ENCODE data around the gene PODXL2.
A peak's percentile ranks its signal among the peaks of the same experiment; 100 is the strongest.

Gene PODXL2

GRCh38 chr3:127587876-127588275, 41.1 kb upstream of the PODXL2 start:
- H3K27ac Mint-ChIP-seq, result no peak overlapping the region
- no peak for TF ChIP-seq CTCF (IDR thresholded peaks at IDR 0.05)
- H3K9me3 Mint-ChIP-seq, result no peaks in the 10 kb centered on the region
- peaks cover 3% of the 10 kb centered on the region for H3K27me3 Mint-ChIP-seq (ENCODE audit: low read depth, poor library complexity)
- H3K36me3 Mint-ChIP-seq (ENCODE audit: low read depth), result peaks cover 11% of the 10 kb centered on the region
- peaks cover 48% of the 10 kb centered on the region for H3K4me1 Mint-ChIP-seq
- H3K4me3 Mint-ChIP-seq, result no peak overlapping the region
- DNase-seq, result no peak

DNA sequence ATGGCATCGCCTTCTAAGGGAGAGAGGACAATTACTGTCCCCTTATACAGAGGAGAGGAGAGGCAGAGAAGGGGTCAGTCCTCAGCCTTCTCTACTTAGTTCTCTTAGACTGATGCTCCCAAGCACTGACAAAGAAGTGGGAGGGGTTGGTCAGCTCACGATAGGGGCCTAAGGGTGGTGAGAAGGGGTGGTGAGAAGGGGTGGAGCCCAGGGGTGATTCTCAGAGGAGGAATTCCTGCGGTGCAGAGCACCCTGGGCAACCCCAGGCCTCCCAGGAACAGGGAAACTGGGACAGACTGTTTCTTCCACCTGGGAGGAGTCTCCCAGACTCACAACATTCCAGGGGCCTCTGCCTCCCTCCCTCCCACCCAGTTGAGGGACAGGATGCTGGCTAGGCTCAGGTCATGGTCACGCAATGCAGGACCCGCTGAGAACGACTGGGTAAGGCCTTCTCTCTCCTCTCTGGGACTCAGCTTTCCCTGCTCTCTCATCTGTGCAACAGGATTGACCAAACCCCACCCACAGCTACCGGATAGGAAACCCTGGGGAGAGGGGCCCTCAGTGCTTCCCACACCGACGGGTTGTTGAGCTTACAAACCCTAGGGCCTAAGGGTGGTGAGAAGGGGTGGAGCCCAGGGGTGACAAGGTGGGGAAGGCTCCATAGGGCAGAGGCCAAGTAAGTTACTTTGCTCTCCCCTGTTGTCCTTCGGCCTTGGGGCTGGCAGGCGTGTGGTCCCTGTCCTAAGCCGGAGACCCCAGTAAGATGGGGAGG, 40.0 kb upstream of the PODXL2 start:
- H3K4me1 Mint-ChIP-seq, result peaks cover 48% of the 10 kb centered on the region
- TF ChIP-seq CTCF (IDR thresholded peaks at IDR 0.05), result no peak
- DNase-seq, result peak; percentile 29
- H3K27me3 Mint-ChIP-seq (ENCODE audit: low read depth, poor library complexity), result peaks cover 3% of the 10 kb centered on the region
- peaks cover 11% of the 10 kb centered on the region for H3K36me3 Mint-ChIP-seq (ENCODE audit: low read depth)
- H3K9me3 Mint-ChIP-seq, result no peaks in the 10 kb centered on the region
- H3K27ac Mint-ChIP-seq, result peak overlapping the region; percentile 64
- peak overlapping the region; percentile 91 for H3K4me3 Mint-ChIP-seq

- Mint-ChIP-seq H3K36me3 (ENCODE audit: low read depth) (peaks cover 7% of the 10 kb centered on the region), H3K4me3 (peak overlapping the region; percentile 91), H3K27ac (no peak overlapping the region), H3K4me1 (peaks cover 46% of the 10 kb centered on the region), H3K27me3 (ENCODE audit: low read depth, poor library complexity) (peaks cover 3% of the 10 kb centered on the region), H3K9me3 (no peaks in the 10 kb centered on the region)
- DNase-seq, result peak; percentile 39
- no peak for TF ChIP-seq CTCF (IDR thresholded peaks at IDR 0.05)
Measured at GRCh38 chr3:127589600-127590281, 39.2 kb upstream of the PODXL2 start.

- Mint-ChIP-seq H3K9me3 (no peaks in the 10 kb centered on the region), H3K4me1 (peaks cover 44% of the 10 kb centered on the region), H3K36me3 (ENCODE audit: low read depth) (peaks cover 2% of the 10 kb centered on the region), H3K4me3 (peak overlapping the region; percentile 89), H3K27me3 (ENCODE audit: low read depth, poor library complexity) (peaks cover 3% of the 10 kb centered on the region), H3K27ac (no peak overlapping the region)
- peak; percentile 58 for DNase-seq
- no peak for TF ChIP-seq CTCF (IDR thresholded peaks at IDR 0.05)
Measured at GRCh38 chr3:127590282-127590592, 38.7 kb upstream of the PODXL2 start.

GRCh38 chr3:127590593-127591465, 38.2 kb upstream of the PODXL2 start, which contains the start of gene TPRA1:
TSS of gene TPRA1 (minus strand) at chr3:127590733. CDS start at chr3:127580146, 10,587 bp downstream.
- Mint-ChIP-seq H3K36me3 (ENCODE audit: low read depth) (no peaks in the 10 kb centered on the region), H3K27ac (peak within 1 kb of the TSS; percentile 88), H3K9me3 (no peaks in the 10 kb centered on the region), H3K4me3 (peak within 1 kb of the TSS; percentile 91), H3K27me3 (ENCODE audit: low read depth, poor library complexity) (peaks cover 3% of the 10 kb centered on the region), H3K4me1 (peaks cover 43% of the 10 kb centered on the region)
- peak; percentile 81 for DNase-seq
- no peak for TF ChIP-seq CTCF (IDR thresholded peaks at IDR 0.05)
